Right cardiac atrium (tissue), 5 donors: Measurements from ENCODE around the gene ASXL2. TPM values are rescaled to one million over a fixed set of nuclear protein-coding genes. Genes with fewer than 3 reads are reported as not detected.

ENCODE experiments used
- ATAC-seq, 2 donors: fragments of 200-7000 bp; cut with Tn5 transposase; one replicate each; pipeline versions ENCODE4 v1.8.0 to v1.9.1; 2020; ENCODE audit warnings: moderate library complexity in 2 of 2, mild to moderate bottlenecking in 1 of 2
- DNase-seq, 3 donors: peaks; one replicate each; pipeline ENCODE4 v3.0.0-alpha.2; 2020
- H3K27ac ChIP-seq: one replicate; pipeline ENCODE4 v1.5.1; 2013; ENCODE audit warnings: mild to moderate bottlenecking, low read length, control low read depth, moderate library complexity
- H3K27me3 ChIP-seq: one replicate; pipeline ENCODE4 v1.6.1; 2013; ENCODE audit not compliant: control insufficient read depth, insufficient read depth
- H3K4me1 ChIP-seq: one replicate; pipeline ENCODE4 v1.6.1; 2013; ENCODE audit warnings: low read length; ENCODE audit not compliant: control insufficient read depth, insufficient read depth
- H3K4me3 ChIP-seq: one replicate; pipeline ENCODE4 v1.5.1; 2013; ENCODE audit warnings: low read length, control low read depth
- H3K9me3 ChIP-seq: one replicate; pipeline ENCODE4 v1.6.1; 2013; ENCODE audit warnings: low read length; ENCODE audit not compliant: control insufficient read depth
- WGBS: extraction: QIAGEN DNeasy Blood & Tissue Kit; methylation state at CpG from one replicate; pipeline ENCODE4 v1.1.7; 2013; 5-methylcytosine and 5-hydroxymethylcytosine counted together
- intact Hi-C, 4 donors: fragments of 100-400 bp; cut with DNase I; formaldehyde crosslinking; loops; one replicate each; pipeline versions ENCODE4 v1.11.0 to v1.14.0; 2022 to 2023
- polyA plus RNA-seq: library from polyadenylated mRNA; stranded (reverse); fragments of 200-250 nt; gene quantifications from one replicate; pipeline ENCODE4 v1.2.3, GENCODE V29; 2013
- total RNA-seq, 4 donors: library from RNA; stranded (reverse); fragmentation: NEBNext Ultra II Directional; extraction: Animal tissue kit (Norgen Biotek cat#: 25700); gene quantifications; one replicate each; pipeline ENCODE4 v1.2.1, GENCODE V29; 2021
- donor health status: healthy with polysubstance abuse.
- donor health status: DM: no; HTN: yes; CAD: no.
- donor health status: DM: no; HTN: no; CAD: no.
- donor health status: DM: no; HTN: yes; CAD: no; lungs with severe emphysema.
- donor health status: DM: yes; HTN: yes; CAD: no.

The ASXL2 gene
- total and polyA plus RNA-seq, 5 donors = 3.0 to 27.2 (median 22.6) TPM

DNA sequence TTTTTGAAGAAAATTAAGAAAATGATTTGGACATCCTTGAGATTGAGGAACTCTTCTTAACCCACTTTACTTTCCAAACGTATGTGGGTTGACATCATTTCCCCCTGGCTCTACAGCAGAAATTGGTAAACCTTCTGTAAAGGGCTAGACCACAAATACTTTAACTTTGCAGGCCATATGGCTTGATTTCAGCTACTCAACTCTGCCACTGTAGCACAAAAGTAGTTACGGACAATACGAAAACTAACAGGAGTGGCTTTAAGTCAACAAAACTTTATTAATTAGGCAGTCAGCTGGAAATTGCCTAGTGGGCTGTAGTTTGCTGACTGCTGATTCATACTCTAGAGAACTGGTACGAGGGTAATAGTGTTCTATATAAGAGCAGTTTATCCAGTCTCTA lies 121.8 kb downstream of the ASXL2 start:
- DNase-seq = no peak
- 90% methylated on average over 4 of the region's 4 CpGs for WGBS
- no peak overlapping the region for H3K27ac ChIP-seq
- intact Hi-C loops = no loop called here
- H3K4me1 ChIP-seq = no peaks in the 10 kb centered on the region
- no peaks in the 10 kb centered on the region for H3K27me3 ChIP-seq
- no peak overlapping the region for H3K4me3 ChIP-seq
- H3K9me3 ChIP-seq = no peaks in the 10 kb centered on the region
- ATAC-seq = no peak

DNA sequence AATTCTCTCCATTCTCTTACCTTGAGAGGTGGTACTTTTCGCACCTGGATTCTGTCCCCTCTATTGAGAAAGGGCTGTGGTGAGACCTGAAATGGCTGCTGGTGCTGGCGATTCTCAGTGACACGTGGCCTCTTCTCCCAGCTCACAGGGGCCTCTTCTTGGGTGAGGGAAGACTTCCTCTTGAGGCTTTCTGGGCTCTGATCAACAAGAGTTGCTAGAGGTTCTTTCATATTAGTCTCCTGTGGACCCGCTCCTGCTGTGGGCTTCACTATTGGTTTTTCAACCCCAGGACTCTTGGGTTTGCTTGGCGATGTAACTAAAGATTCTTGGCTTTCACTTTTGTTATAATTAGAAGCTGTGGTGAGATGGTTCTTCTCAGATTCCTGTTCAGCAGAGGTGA lies 128.6 kb downstream of the ASXL2 start:
- WGBS = 92% methylated on average over 5 of the region's 5 CpGs
- H3K4me3 ChIP-seq = no peak overlapping the region
- no peak for ATAC-seq
- DNase-seq = no peak
- no peaks in the 10 kb centered on the region for H3K4me1 ChIP-seq
- H3K27ac ChIP-seq = no peak overlapping the region
- H3K9me3 ChIP-seq = no peaks in the 10 kb centered on the region
- no peaks in the 10 kb centered on the region for H3K27me3 ChIP-seq
- intact Hi-C loops = no loop called here

DNA sequence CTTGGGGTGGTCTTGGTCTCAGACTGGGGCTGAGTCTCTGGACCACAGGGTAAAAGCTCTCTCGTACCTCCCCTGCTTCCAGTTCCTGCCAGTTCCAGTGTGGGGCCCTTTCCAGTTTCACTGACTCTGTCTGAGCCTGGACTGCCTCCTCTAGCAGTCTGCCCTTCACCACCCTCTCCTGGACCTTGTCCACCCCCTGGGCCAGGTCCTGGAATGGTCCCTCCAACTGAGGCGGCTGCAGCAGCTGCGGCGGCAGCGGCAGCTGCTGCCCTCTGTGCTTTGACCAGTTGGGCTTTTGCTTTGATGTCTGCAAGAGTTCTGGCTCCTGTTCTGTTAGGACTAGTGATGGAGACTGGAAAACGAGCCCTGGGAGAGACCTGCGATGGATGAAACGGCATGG lies 134.2 kb downstream of the ASXL2 start:
- DNase-seq (no peak), ATAC-seq (peak in 1 of 2 donors; percentile 14)
- WGBS = 93% methylated on average over 8 of the region's 8 CpGs
- H3K4me3 ChIP-seq = no peak overlapping the region
- no peaks in the 10 kb centered on the region for H3K27me3 ChIP-seq
- H3K4me1 ChIP-seq = peaks cover 2% of the 10 kb centered on the region
- intact Hi-C loops = no loop called here
- no peak overlapping the region for H3K27ac ChIP-seq
- H3K9me3 ChIP-seq = no peaks in the 10 kb centered on the region

GRCh38 chr2:25743132-25743830 lies 135.0 kb downstream of the ASXL2 start:
- H3K27me3 ChIP-seq = no peaks in the 10 kb centered on the region
- intact Hi-C loops = no loop called here
- ATAC-seq = no peak
- peaks cover 2% of the 10 kb centered on the region for H3K4me1 ChIP-seq
- H3K27ac ChIP-seq = no peak overlapping the region
- no peaks in the 10 kb centered on the region for H3K9me3 ChIP-seq
- WGBS = 80% methylated on average over 5 of the region's 5 CpGs
- DNase-seq = no peak
- no peak overlapping the region for H3K4me3 ChIP-seq

GRCh38 chr2:25742501-25742900 lies 135.8 kb downstream of the ASXL2 start:
- DNase-seq = no peak
- 76% methylated on average over 1 of the region's 1 CpG for WGBS

GRCh38 chr2:25740810-25741381 lies 137.4 kb downstream of the ASXL2 start:
- ATAC-seq = no peak
- Histone ChIP-seq H3K27me3 (no peaks in the 10 kb centered on the region), H3K4me3 (no peak overlapping the region), H3K4me1 (peaks cover 2% of the 10 kb centered on the region), H3K9me3 (no peaks in the 10 kb centered on the region), H3K27ac (no peak overlapping the region)
- DNase-seq = no peak
- WGBS = 67% methylated on average over 6 of the region's 6 CpGs
- intact Hi-C loops = no loop called here

More at GRCh38 chr2:25742501-25742900, 135.8 kb downstream of the ASXL2 start:
- intact Hi-C loops = no loop called here
- Histone ChIP-seq H3K4me3 (no peak overlapping the region), H3K27ac (no peak overlapping the region), H3K9me3 (no peaks in the 10 kb centered on the region), H3K27me3 (no peaks in the 10 kb centered on the region), H3K4me1 (peaks cover 2% of the 10 kb centered on the region)
- no peak for ATAC-seq

DNA sequence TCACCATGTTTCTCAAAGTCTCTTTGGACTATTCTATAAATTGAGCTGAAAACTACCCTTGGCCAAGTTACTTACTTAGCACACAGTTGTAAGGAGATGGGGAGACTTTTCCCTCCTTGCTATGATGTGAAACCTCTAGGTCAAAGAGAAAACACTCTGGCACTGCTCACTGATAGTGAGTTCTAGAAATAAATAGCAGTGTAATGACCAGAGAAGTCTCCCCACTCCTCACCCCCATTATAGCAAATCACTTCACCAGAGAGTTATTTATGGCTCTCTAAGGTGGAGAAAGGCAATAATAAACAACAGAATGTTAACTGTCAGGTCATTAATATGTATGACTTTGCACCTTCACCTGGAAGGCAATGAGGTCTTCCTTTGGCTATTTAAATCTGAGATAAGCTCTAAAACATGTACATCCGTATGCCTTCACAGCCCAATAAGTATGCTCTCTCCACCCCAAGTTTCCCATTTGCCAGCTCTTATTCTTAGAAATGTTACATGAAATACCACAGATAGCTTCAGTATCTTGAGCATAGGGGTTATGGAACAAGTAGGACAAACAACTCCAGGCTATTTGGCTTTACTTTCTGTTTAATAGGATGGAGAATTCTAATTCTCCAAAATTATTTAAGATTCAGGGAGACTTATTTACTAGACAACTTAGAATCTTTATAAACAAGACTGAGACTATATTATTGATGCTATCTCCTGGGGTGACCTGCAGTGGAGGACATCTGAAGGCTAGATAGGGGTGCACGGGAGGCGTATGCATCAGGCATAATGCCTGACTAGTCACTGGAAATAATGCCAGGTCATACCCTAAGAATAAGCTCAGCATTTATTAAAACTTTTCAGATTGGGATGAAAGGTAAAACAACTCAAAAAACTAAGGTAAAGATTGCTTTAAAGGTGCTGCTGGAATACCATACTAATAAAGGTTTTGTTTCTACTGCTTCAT lies 139.6 kb downstream of the ASXL2 start:
- ATAC-seq = no peak

GRCh38 chr2:25736899-25737515 lies 141.3 kb downstream of the ASXL2 start:
- DNase-seq (no peak), ATAC-seq (no peak)
- intact Hi-C loops = no loop called here
- Histone ChIP-seq H3K4me1 (peaks cover 2% of the 10 kb centered on the region), H3K4me3 (no peak overlapping the region), H3K9me3 (no peaks in the 10 kb centered on the region), H3K27me3 (no peaks in the 10 kb centered on the region), H3K27ac (no peak overlapping the region)
- WGBS = 75% methylated on average over 6 of the region's 6 CpGs

More for the DNA sequence above, 139.6 kb downstream of the ASXL2 start:
- WGBS = 65% methylated on average over 3 of the region's 3 CpGs
- H3K27me3 ChIP-seq = no peaks in the 10 kb centered on the region
- H3K4me3 ChIP-seq = no peak overlapping the region
- H3K9me3 ChIP-seq = no peaks in the 10 kb centered on the region
- intact Hi-C loops = no loop called here
- no peak overlapping the region for H3K27ac ChIP-seq
- no peak for DNase-seq
- peaks cover 2% of the 10 kb centered on the region for H3K4me1 ChIP-seq

DNA sequence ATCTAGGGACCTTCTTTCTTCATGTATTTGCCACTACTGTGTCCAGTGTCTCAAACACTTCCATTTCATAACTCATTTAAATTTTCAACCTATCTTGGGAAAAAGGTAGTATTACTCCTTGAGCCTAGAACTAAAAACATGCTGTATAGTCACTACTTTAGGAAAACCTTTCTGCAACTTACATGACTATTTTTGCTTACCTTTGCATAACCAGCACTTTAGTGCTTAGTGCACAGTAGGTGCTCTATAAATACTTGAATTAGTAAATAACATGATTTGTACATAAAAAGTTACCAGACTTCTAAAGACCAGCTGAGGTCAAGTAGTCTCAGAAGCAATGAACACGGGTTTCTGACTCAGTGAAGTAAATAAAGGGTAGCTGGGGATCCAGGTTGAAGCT lies 142.5 kb downstream of the ASXL2 start:
- no peaks in the 10 kb centered on the region for H3K9me3 ChIP-seq
- intact Hi-C loops = no loop called here
- H3K4me3 ChIP-seq = no peak overlapping the region
- H3K27ac ChIP-seq = no peak overlapping the region
- peaks cover 2% of the 10 kb centered on the region for H3K4me1 ChIP-seq
- H3K27me3 ChIP-seq = no peaks in the 10 kb centered on the region
- ATAC-seq (no peak), DNase-seq (no peak)
- 93% methylated on average over 1 of the region's 1 CpG for WGBS

DNA sequence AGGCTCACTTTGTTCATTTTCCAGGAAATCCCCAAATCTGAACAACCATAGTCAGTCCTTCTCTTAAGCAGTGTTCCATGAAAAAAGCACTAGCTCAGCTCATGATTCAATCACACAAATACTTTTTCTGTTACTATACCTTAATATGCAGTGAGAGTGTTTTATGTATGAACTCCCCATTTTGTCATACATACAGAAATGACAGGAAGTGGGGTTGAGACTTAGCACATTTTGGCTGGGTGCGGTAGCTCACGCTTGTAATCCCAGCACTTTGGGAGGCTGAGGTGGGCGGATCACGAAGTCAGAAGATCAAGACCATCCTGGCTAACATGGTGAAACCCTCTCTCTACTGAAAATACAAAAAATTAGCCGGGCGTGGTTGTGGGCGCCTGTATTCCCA lies 149.7 kb downstream of the ASXL2 start:
- 93% methylated on average over 7 of the region's 7 CpGs for WGBS
- no peak overlapping the region for H3K27ac ChIP-seq
- H3K4me1 ChIP-seq = no peaks in the 10 kb centered on the region
- no peak overlapping the region for H3K4me3 ChIP-seq
- no peaks in the 10 kb centered on the region for H3K27me3 ChIP-seq
- no peaks in the 10 kb centered on the region for H3K9me3 ChIP-seq
- intact Hi-C loops = no loop called here
- no peak for DNase-seq
- no peak for ATAC-seq

- DNase-seq (no peak), ATAC-seq (no peak)
- no peaks in the 10 kb centered on the region for H3K4me1 ChIP-seq
- 60% methylated on average over 3 of the region's 3 CpGs for WGBS
- H3K27ac ChIP-seq = no peak overlapping the region
- H3K9me3 ChIP-seq = no peaks in the 10 kb centered on the region
- no peak overlapping the region for H3K4me3 ChIP-seq
- intact Hi-C loops = no loop called here
- H3K27me3 ChIP-seq = no peaks in the 10 kb centered on the region
Measured at GRCh38 chr2:25726522-25726921, 151.8 kb downstream of the ASXL2 start.
